GM12878 (cell line): ENCODE measurements around the gene HIKESHI. TPM values are rescaled to one million over a fixed set of nuclear protein-coding genes. Genes with fewer than 3 reads are reported as not detected.

ENCODE experiments used
- ATAC-seq: fragments of 200-7000 bp; cut with Tn5 transposase; 3 replicates; pipeline ENCODE4 v1.9.1; 2020; ENCODE audit warnings: mild to moderate bottlenecking, moderate library complexity
- BruUV-seq: library from RNA; stranded (reverse); fragments of 400-500 nt; replicated peaks from 2 replicates; lab custom pipeline; 2021; lab: Mats Ljungman, UMichigan
- CTCF ChIA-PET: fragments of 300-600 bp; sonication (Branson Sonifier 250); formaldehyde crosslinking; extraction: SDS; loops from one replicate; lab custom pipeline; 2021; ENCODE audit warnings: inconsistent platforms; lab: Yijun Ruan, JAX
- POLR2A ChIA-PET: fragments of 350-600 bp; formaldehyde crosslinking; extraction: SDS; loops from one replicate; lab custom pipeline; 2021; ENCODE audit warnings: inconsistent platforms; lab: Charles Lee
- RAD21 ChIA-PET: fragments of 300-600 bp; sonication (Branson Sonifier 250); formaldehyde crosslinking; loops from one replicate; lab custom pipeline; 2023; ENCODE audit warnings: antibody characterized with exemption; ENCODE audit not compliant: unreplicated experiment; lab: Charles Lee
- SMC1A ChIA-PET: fragments of 300-600 bp; sonication (Branson Sonifier 250); formaldehyde crosslinking; loops from one replicate; lab custom pipeline; 2023; ENCODE audit not compliant: unreplicated experiment, uncharacterized antibody; lab: Charles Lee
- DNase-seq: peaks from one replicate; pipeline ENCODE4 v3.0.0-alpha.2; 2011; ENCODE audit warnings: low read depth, low spot score
- FAIRE-seq: peaks from 3 replicates; lab custom pipeline; 2011; peaks lifted over from hg19 to GRCh38; lab: Jason Lieb, UNC
- H2AFZ ChIP-seq: 2 replicates; pipeline ENCODE4 v1.6.0; 2011; ENCODE audit warnings: low read depth, low read length, control low read depth; ENCODE audit not compliant: control insufficient read depth
- H3K27ac ChIP-seq: 2 replicates; pipeline ENCODE4 v1.5.1; 2011; ENCODE audit warnings: control low read depth; ENCODE audit not compliant: control insufficient read depth, insufficient read depth
- H3K27me3 ChIP-seq, 2 experiments: replicated peaks in 1 of 2; 2 replicates each; pipeline versions ENCODE4 v1.6.0 to v1.6.1; 2011; ENCODE audit warnings: low read length in 1 of 2; ENCODE audit not compliant: control insufficient read depth in 2 of 2, insufficient read depth in 2 of 2
- H3K36me3 ChIP-seq, 2 experiments: 2 replicates each; pipeline ENCODE4 v1.5.1; 2011; ENCODE audit warnings: low read length in 1 of 2; ENCODE audit not compliant: control insufficient read depth in 2 of 2, insufficient read depth in 2 of 2
- H3K4me1 ChIP-seq: 2 replicates; pipeline ENCODE4 v1.6.1; 2011; ENCODE audit warnings: mild to moderate bottlenecking, low read length, moderate library complexity, mixed read lengths; ENCODE audit not compliant: control insufficient read depth, insufficient read depth
- H3K4me2 ChIP-seq: 2 replicates; pipeline ENCODE4 v1.6.0; 2011; ENCODE audit warnings: control low read depth; ENCODE audit not compliant: control insufficient read depth, insufficient read depth
- H3K4me3 ChIP-seq: fragments of 200-600 bp; sonication (generic); 2 replicates; pipeline ENCODE4 v1.5.1; 2016
- H3K79me2 ChIP-seq: 2 replicates; pipeline ENCODE4 v1.6.0; 2011; ENCODE audit warnings: low read length; ENCODE audit not compliant: control insufficient read depth, insufficient read depth
- H3K9ac ChIP-seq: 2 replicates; pipeline ENCODE4 v1.8.0; 2011; ENCODE audit warnings: low read length, control low read depth, mixed read lengths; ENCODE audit not compliant: control insufficient read depth, insufficient read depth
- H3K9me3 ChIP-seq: replicated peaks from 3 replicates; pipeline ENCODE4 v1.5.1; 2011; ENCODE audit warnings: mild to moderate bottlenecking, low read length; ENCODE audit not compliant: control insufficient read depth, insufficient read depth
- H4K20me1 ChIP-seq: 2 replicates; pipeline ENCODE4 v1.6.0; 2011; ENCODE audit not compliant: control insufficient read depth, insufficient read depth
- HDAC2 ChIP-seq: fragments of 200-600 bp; sonication (generic); IDR thresholded peaks from 2 replicates; pipeline ENCODE4 v1.6.1; 2017
- KLF5 ChIP-seq: fragments of 450-650 bp; IDR thresholded peaks from 2 replicates; pipeline ENCODE4 v1.6.1; 2014; ENCODE audit warnings: mild to moderate bottlenecking; ENCODE audit not compliant: partially characterized antibody
- POLR2AphosphoS2 ChIP-seq: IDR thresholded peaks from 2 replicates; pipeline ENCODE4 v1.6.1; 2011; ENCODE audit warnings: low read depth, mild to moderate bottlenecking, low read length, improper control_type of control experiment, moderate library complexity
- RUNX3 ChIP-seq: IDR thresholded peaks from 2 replicates; pipeline ENCODE4 v1.6.1; 2012; ENCODE audit warnings: low read length, inconsistent platforms
- SIX5 ChIP-seq: IDR thresholded peaks from 2 replicates; pipeline ENCODE4 v1.6.1; 2011; ENCODE audit warnings: mild to moderate bottlenecking, low read depth, low read length, moderate library complexity; ENCODE audit not compliant: severe bottlenecking
- ZNF207 ChIP-seq: fragments of 450-650 bp; IDR thresholded peaks from 2 replicates; pipeline ENCODE4 v1.6.1; 2014; ENCODE audit warnings: antibody characterized with exemption, mild to moderate bottlenecking, borderline replicate concordance
- WGBS: methylation state at CpG from one replicate; pipeline ENCODE4 v1.1.6; 2016; ENCODE audit warnings: low lambda C conversion rate; ENCODE audit not compliant: insufficient replicate concordance, insufficient coverage; ENCODE audit errors: missing lambda C conversion rate; 5-methylcytosine and 5-hydroxymethylcytosine counted together
- in situ Hi-C: fragments of 300-500 bp; cut with MboI; formaldehyde crosslinking; loops from 9 replicates; pipeline ENCODE4 v1.14.3; 2018; ENCODE audit warnings: mixed read lengths
- intact Hi-C: fragments of 100-400 bp; cut with micrococcal nuclease; formaldehyde crosslinking; loops from one replicate; pipeline ENCODE4 v1.14.2; 2022; ENCODE audit not compliant: unreplicated experiment
- polyA plus RNA-seq, 11 experiments: library from polyadenylated mRNA; depleted of rRNA in 4 of 11; unstranded in 6 of 11; stranded (reverse) in 5 of 11; fragments of >200 nt; fragmentation: Nextera tagmentation in 4 of 11; fragmentation: Illumina TruSeq in 1 of 11; extraction: Ambion mirVana in 4 of 11; extraction: Trizol in 1 of 11; gene quantifications; 1 replicate in 1 of 11; 2 replicates in 10 of 11; pipeline versions ENCODE4 v1.2.1 to v1.2.3, GENCODE V29; 2011 to 2016; ENCODE audit warnings: inconsistent platforms in 2 of 11, missing spikeins in 2 of 11, low read depth in 1 of 11
- total RNA-seq, 4 experiments: library from RNA; depleted of rRNA in 3 of 4; stranded (reverse); fragments of >200 nt in 3 of 4; fragmentation: Illumina TruSeq in 1 of 4; extraction: Trizol in 1 of 4; gene quantifications; 2 replicates each; pipeline versions ENCODE4 v1.2.1 to v1.2.3, GENCODE V29; 2013 to 2021
- TF ChIP-seq, protein P1 (sequence below): IDR thresholded peaks from 2 replicates; pipeline ENCODE4 v1.6.1; 2011; ENCODE audit warnings: low read depth, low read length, improper control_type of control experiment, borderline replicate concordance
- TF ChIP-seq, protein P2 (sequence below): fragments of 450-650 bp; formaldehyde crosslinking; IDR thresholded peaks from 2 replicates; pipeline ENCODE4 v1.5.0; 2022; ENCODE audit warnings: mild to moderate bottlenecking, missing genetic modification characterization
- TF ChIP-seq, protein P3 (sequence below): fragments of 450-650 bp; IDR thresholded peaks from 2 replicates; pipeline ENCODE4 v1.6.1; 2017; ENCODE audit warnings: mild to moderate bottlenecking

Gene HIKESHI
- total and polyA plus RNA-seq, 10 of the 15 experiments (the other 5 are each of a cell fraction or from before 2014, with no cell fraction given) = 42.3 to 228 (median 85.7) TPM

DNA sequence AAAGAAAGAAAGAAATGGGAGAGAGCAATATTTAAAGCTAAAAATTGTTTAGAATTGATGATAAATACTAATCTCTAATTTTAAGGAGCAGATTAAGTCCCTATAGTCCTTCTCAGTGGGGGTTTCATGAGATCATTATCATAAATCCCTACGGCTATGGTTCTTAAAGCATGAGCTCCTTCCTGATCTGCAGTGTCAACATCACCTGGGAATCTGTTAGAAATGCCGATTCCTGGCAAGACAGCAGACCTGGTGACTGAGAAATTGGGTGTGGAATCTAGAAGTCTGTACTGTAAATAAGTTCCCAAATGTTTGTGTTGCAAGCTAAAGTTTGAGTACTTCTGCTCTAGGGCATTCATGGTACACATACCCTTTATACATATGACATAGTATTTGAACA is 12.6 kb downstream of the HIKESHI start:
- peaks cover 0 to 6% of the 10 kb centered on the region in 2 experiments; a peak in 1 of 4 replicates for H3K36me3 ChIP-seq
- in situ Hi-C loops = no loop called here
- no peaks in the 10 kb centered on the region for H3K27me3 ChIP-seq
- H3K4me2 ChIP-seq = no peak overlapping the region
- RAD21 ChIA-PET = no interaction called here
- 100% methylated on average over 2 of the region's 2 CpGs for WGBS
- FAIRE-seq = no peak
- no peak for TF ChIP-seq HDAC2
- TF ChIP-seq, protein P1, sequence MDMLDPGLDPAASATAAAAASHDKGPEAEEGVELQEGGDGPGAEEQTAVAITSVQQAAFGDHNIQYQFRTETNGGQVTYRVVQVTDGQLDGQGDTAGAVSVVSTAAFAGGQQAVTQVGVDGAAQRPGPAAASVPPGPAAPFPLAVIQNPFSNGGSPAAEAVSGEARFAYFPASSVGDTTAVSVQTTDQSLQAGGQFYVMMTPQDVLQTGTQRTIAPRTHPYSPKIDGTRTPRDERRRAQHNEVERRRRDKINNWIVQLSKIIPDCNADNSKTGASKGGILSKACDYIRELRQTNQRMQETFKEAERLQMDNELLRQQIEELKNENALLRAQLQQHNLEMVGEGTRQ = no peak
- no peak for TF ChIP-seq POLR2AphosphoS2
- TF ChIP-seq KLF5 = no peak
- no peak for TF ChIP-seq SIX5
- TF ChIP-seq, protein P2, sequence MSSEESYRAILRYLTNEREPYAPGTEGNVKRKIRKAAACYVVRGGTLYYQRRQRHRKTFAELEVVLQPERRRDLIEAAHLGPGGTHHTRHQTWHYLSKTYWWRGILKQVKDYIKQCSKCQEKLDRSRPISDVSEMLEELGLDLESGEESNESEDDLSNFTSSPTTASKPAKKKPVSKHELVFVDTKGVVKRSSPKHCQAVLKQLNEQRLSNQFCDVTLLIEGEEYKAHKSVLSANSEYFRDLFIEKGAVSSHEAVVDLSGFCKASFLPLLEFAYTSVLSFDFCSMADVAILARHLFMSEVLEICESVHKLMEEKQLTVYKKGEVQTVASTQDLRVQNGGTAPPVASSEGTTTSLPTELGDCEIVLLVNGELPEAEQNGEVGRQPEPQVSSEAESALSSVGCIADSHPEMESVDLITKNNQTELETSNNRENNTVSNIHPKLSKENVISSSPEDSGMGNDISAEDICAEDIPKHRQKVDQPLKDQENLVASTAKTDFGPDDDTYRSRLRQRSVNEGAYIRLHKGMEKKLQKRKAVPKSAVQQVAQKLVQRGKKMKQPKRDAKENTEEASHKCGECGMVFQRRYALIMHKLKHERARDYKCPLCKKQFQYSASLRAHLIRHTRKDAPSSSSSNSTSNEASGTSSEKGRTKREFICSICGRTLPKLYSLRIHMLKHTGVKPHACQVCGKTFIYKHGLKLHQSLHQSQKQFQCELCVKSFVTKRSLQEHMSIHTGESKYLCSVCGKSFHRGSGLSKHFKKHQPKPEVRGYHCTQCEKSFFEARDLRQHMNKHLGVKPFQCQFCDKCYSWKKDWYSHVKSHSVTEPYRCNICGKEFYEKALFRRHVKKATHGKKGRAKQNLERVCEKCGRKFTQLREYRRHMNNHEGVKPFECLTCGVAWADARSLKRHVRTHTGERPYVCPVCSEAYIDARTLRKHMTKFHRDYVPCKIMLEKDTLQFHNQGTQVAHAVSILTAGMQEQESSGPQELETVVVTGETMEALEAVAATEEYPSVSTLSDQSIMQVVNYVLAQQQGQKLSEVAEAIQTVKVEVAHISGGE (CRISPR knock-in tag) = no peak
- TF ChIP-seq, protein P3, sequence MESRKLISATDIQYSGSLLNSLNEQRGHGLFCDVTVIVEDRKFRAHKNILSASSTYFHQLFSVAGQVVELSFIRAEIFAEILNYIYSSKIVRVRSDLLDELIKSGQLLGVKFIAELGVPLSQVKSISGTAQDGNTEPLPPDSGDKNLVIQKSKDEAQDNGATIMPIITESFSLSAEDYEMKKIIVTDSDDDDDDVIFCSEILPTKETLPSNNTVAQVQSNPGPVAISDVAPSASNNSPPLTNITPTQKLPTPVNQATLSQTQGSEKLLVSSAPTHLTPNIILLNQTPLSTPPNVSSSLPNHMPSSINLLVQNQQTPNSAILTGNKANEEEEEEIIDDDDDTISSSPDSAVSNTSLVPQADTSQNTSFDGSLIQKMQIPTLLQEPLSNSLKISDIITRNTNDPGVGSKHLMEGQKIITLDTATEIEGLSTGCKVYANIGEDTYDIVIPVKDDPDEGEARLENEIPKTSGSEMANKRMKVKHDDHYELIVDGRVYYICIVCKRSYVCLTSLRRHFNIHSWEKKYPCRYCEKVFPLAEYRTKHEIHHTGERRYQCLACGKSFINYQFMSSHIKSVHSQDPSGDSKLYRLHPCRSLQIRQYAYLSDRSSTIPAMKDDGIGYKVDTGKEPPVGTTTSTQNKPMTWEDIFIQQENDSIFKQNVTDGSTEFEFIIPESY = no peak
- TF ChIP-seq ZNF207 = no peak
- no peak for TF ChIP-seq RUNX3
- TF ChIP-seq, all 136 proteins: peak for 0
- BruUV-seq = no TSS peak
- ChIA-PET SMC1A (interaction anchor here (1.0 kb wide), 1 partner anchor 353 kb away, joined by 3 read pairs; no protein-coding TSS in a partner anchor), CTCF (interaction anchor here (1.1 to 1.5 kb wide), 2 partner anchors 12 to 50 kb away, joined by 3 read pairs; partner anchors contain the start of gene HIKESHI), POLR2A (interaction anchor here (1.0 to 1.5 kb wide), 2 partner anchors 12 to 79 kb away, joined by 4 read pairs; partner anchors contain the start of gene HIKESHI)
- H3K4me1 ChIP-seq = no peaks in the 10 kb centered on the region
- H3K79me2 ChIP-seq = no peaks in the 10 kb centered on the region
- no peak overlapping the region for H3K27ac ChIP-seq
- intact Hi-C loops = no loop called here
- no peaks in the 10 kb centered on the region for H4K20me1 ChIP-seq
- ATAC-seq (no peak), DNase-seq (no peak)
- H2AFZ ChIP-seq = no peak overlapping the region
- H3K4me3 ChIP-seq = no peak overlapping the region
- H3K9me3 ChIP-seq = no peaks in the 10 kb centered on the region
- H3K9ac ChIP-seq = no peak overlapping the region
